GM18511 (cell line): ENCODE data around the gene DENND4B.

Experiments
- ATAC-seq: cut with Tn5 transposase; IDR thresholded peaks from one replicate; pipeline ENCODE4 v1.9.1; 2021; ENCODE audit warnings: mild to moderate bottlenecking, moderate library complexity; ENCODE audit not compliant: unreplicated experiment

DENND4B gene

GRCh38 chr1:153973071-153973470 is 26.6 kb upstream of the DENND4B start:
- no peak for ATAC-seq

- ATAC-seq, result no peak
Observed at GRCh38 chr1:153970346-153970745, 23.8 kb upstream of the DENND4B start.

GRCh38 chr1:153968972-153969371 is 22.5 kb upstream of the DENND4B start:
- ATAC-seq, result no peak

GRCh38 chr1:153968408-153968807 is 21.9 kb upstream of the DENND4B start:
- ATAC-seq, result no peak

- no peak for ATAC-seq
Observed at GRCh38 chr1:153968000-153968363, 21.5 kb upstream of the DENND4B start.

GRCh38 chr1:153967107-153967999 is 20.8 kb upstream of the DENND4B start, which contains the start of gene CREB3L4:
Gene CREB3L4 (plus strand): TSS chr1:153967902. CDS start chr1:153968526, 624 bp downstream.
- peak; percentile 82 for ATAC-seq

- peak; percentile 5 for ATAC-seq
Observed at GRCh38 chr1:153963850-153964331, 17.4 kb upstream of the DENND4B start.

- peak; percentile 58 for ATAC-seq
Observed at GRCh38 chr1:153963030-153963849, 16.7 kb upstream of the DENND4B start, which contains the start of gene SLC39A1. Gene SLC39A1 (minus strand): TSS chr1:153963537. CDS start chr1:153962715, 822 bp downstream.

GRCh38 chr1:153962088-153963029 is 15.8 kb upstream of the DENND4B start:
- ATAC-seq, result no peak

GRCh38 chr1:153961421-153961820 is 14.9 kb upstream of the DENND4B start:
- ATAC-seq, result no peak

- ATAC-seq, result no peak
Observed at GRCh38 chr1:153960206-153960605, 13.7 kb upstream of the DENND4B start.

GRCh38 chr1:153959454-153959853 is 12.9 kb upstream of the DENND4B start:
- ATAC-seq, result no peak

GRCh38 chr1:153958961-153959260 is 12.4 kb upstream of the DENND4B start:
- no peak for ATAC-seq

GRCh38 chr1:153958111-153958960 is 11.8 kb upstream of the DENND4B start, which contains the start of gene CRTC2:
Gene CRTC2 (minus strand): TSS chr1:153958612. CDS start chr1:153958497, 115 bp downstream.
- peak; percentile 76 for ATAC-seq

GRCh38 chr1:153957744-153958110 is 11.2 kb upstream of the DENND4B start:
- peak; percentile 22 for ATAC-seq

GRCh38 chr1:153956997-153957715 is 10.6 kb upstream of the DENND4B start:
- ATAC-seq, result no peak

- ATAC-seq, result no peak
Observed at GRCh38 chr1:153954826-153955225, 8.3 kb upstream of the DENND4B start.

- ATAC-seq, result no peak
Observed at GRCh38 chr1:153953859-153954365, 7.4 kb upstream of the DENND4B start.

GRCh38 chr1:153951801-153952200 is 5.3 kb upstream of the DENND4B start:
- ATAC-seq, result no peak
